Measurements from ENCODE around the gene PECR. TPM values are rescaled to one million over a fixed set of nuclear protein-coding genes. Genes with fewer than 3 reads are reported as not detected.

Gene PECR
- total and polyA plus RNA-seq, 10 donors = 5.0 to 16.9 (median 9.9) TPM

DNA sequence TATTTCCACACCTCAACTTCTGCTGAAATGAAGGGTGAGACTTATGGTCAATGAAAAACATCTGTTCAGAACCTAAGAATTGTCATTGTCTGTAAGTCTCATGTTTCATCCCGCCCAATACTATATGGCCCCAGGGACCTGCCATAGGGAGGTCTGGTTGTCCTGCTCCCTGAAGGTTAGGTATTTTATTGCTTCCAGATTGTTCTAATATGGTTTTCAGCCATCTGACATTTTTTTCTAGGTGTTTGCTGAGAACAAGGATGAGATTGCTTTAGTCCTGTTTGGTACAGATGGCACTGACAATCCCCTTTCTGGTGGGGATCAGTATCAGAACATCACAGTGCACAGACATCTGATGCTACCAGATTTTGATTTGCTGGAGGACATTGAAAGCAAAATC is 34.8 kb upstream of the PECR start:
- Histone ChIP-seq H3K9me3 (no peaks in the 10 kb centered on the region), H3K4me3 (no peak overlapping the region), H3K27ac (peak overlapping the region in 1 of 8 donors; percentile 1), H3K27me3 (replicated peaks in 1 of 7) (no peaks in the 10 kb centered on the region), H3K4me1 (peaks cover 37 to 88% (median 66%) of the 10 kb centered on the region in 6 donors), H3K36me3 (peaks cover 2 to 93% (median 70%) of the 10 kb centered on the region in 6 donors)
- intact Hi-C loops (cut with DNase I; ENCODE audit: low total_unique reads) = no loop called here
- WGBS, 5 donors = 95 to 100% (median 100%) methylated on average over 1 of the region's 1 CpG
- DNase-seq = no peak
- TF ChIP-seq POLR2A (IDR thresholded peaks at IDR 0.05) (no peak), POLR2AphosphoS5 (IDR thresholded peaks at IDR 0.05) (no peak)
- TF ChIP-seq, protein P1, sequence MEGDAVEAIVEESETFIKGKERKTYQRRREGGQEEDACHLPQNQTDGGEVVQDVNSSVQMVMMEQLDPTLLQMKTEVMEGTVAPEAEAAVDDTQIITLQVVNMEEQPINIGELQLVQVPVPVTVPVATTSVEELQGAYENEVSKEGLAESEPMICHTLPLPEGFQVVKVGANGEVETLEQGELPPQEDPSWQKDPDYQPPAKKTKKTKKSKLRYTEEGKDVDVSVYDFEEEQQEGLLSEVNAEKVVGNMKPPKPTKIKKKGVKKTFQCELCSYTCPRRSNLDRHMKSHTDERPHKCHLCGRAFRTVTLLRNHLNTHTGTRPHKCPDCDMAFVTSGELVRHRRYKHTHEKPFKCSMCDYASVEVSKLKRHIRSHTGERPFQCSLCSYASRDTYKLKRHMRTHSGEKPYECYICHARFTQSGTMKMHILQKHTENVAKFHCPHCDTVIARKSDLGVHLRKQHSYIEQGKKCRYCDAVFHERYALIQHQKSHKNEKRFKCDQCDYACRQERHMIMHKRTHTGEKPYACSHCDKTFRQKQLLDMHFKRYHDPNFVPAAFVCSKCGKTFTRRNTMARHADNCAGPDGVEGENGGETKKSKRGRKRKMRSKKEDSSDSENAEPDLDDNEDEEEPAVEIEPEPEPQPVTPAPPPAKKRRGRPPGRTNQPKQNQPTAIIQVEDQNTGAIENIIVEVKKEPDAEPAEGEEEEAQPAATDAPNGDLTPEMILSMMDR (IDR thresholded peaks at IDR 0.05 in 8 of 11, conservative IDR thresholded peaks at IDR 0.05 in 3 of 11) = no peak

DNA sequence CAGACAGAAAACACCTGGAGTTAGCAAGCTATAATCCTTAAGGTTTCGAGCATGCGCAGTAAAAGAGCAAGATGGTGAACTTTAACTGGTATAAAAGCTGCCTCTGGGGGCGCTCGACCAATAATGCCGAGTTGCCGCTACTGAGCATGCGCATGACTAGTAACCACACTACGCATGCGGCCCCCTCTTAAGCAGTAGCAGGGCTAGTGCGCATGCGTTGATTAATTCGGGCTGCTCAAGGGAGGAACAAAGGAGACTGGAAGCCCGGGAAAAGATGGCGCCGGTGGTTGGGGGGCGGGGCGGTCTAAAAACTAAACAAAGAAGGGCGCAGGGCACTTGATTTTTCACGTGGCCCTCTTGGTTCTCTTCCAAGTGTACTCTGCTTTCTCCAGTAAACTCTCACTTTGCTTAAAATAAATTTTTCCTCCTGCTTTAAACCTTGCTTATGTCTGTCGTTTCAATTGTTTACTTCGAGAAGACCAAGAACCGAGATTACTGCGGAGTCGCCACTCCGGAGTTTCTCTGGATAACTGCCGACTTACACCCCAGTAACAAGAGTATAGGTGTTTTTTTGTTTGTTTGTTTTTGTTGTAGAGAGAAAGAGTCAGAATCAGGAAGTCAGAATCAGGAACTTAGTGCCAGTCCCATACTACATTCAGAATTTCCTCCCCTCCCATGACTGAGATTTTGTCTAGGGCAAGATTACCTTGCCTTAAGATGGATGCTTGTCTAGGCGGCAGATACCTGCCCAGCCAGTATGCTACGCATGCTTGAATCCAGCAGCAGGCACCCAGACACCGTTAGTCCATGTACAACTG is 33.3 kb upstream of the PECR start:
- Histone ChIP-seq H3K27me3 (replicated peaks in 1 of 7) (no peaks in the 10 kb centered on the region), H3K9me3 (no peaks in the 10 kb centered on the region), H3K4me3 (peak overlapping the region; percentile 30 to 72 (median 46)), H3K36me3 (peaks cover 0 to 89% (median 65%) of the 10 kb centered on the region in 6 donors), H3K27ac (peak overlapping the region; percentile 71 to 93 (median 87)), H3K4me1 (peaks cover 45 to 97% (median 81%) of the 10 kb centered on the region in 6 donors)
- intact Hi-C loops (cut with DNase I; ENCODE audit: low total_unique reads) = no loop called here
- peak; percentile 98 for DNase-seq
- 8 to 13% (median 10%) methylated on average over 29 of the region's 29 CpGs for WGBS, 5 donors
- peak in 2 of 3 donors; percentile 76 to 87 for TF ChIP-seq POLR2AphosphoS5 (IDR thresholded peaks at IDR 0.05)
- TF ChIP-seq, protein P1 (IDR thresholded peaks at IDR 0.05 in 8 of 11, conservative IDR thresholded peaks at IDR 0.05 in 3 of 11) = peak; percentile 73 to 95 (median 88)
- no peak for TF ChIP-seq POLR2A (IDR thresholded peaks at IDR 0.05)

DNA sequence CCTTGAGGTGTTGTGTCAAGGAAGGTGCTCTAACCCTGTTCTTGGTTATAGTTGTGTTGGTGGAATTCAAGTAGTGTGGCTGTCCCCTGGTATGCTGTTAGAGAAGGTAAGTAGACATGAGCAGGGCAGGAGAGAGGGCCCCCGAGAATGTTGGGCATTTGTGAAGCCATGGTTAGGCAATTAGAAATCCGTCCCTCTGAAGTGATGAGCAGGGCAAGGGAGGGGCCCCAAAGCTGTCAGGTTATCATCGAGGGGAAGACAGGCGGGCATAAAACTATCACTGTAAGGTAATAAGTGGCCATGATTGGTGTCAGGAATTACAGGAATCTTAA is 32.7 kb upstream of the PECR start:
- H3K9me3 ChIP-seq = no peaks in the 10 kb centered on the region
- peak overlapping the region in 7 of 8 donors; percentile 78 to 93 (median 88) for H3K27ac ChIP-seq
- DNase-seq = no peak
- WGBS, 5 donors = 30 to 54% (median 41%) methylated on average over 4 of the region's 4 CpGs
- H3K4me1 ChIP-seq = peaks cover 45 to 95% (median 83%) of the 10 kb centered on the region in 6 donors
- H3K4me3 ChIP-seq = peak overlapping the region in 1 of 8 donors; percentile 72
- TF ChIP-seq, protein P1 (IDR thresholded peaks at IDR 0.05 in 8 of 11, conservative IDR thresholded peaks at IDR 0.05 in 3 of 11) = no peak
- TF ChIP-seq POLR2AphosphoS5 (IDR thresholded peaks at IDR 0.05) (no peak), POLR2A (IDR thresholded peaks at IDR 0.05) (no peak)
- intact Hi-C loops (cut with DNase I; ENCODE audit: low total_unique reads) = no loop called here
- H3K36me3 ChIP-seq = peaks cover 0 to 83% (median 59%) of the 10 kb centered on the region in 6 donors
- H3K27me3 ChIP-seq (replicated peaks in 1 of 7) = no peaks in the 10 kb centered on the region

DNA sequence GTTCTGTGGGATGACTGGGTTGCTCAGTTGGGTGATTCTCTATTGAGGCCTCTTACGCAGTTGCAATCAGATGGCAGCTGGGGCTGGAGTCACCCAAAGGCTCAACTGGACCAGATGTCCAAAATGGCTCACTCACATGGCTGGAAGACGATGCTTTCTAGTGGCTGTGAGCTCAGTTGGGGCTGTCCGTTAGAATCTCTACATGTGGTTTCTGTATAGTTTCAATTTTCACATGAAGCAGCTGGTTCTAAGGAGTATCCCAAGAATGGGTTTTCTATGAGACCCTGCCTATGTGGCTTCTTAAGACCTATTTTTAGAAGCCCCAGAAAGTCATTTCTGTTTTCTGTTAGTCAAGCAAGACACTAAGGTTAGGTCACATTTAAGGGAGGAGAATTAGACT is 32.0 kb upstream of the PECR start:
- Histone ChIP-seq H3K4me3 (no peak overlapping the region), H3K9me3 (no peaks in the 10 kb centered on the region), H3K27ac (peak overlapping the region in 4 of 8 donors; percentile 22 to 93 (median 87)), H3K36me3 (peaks cover 0 to 75% (median 51%) of the 10 kb centered on the region in 6 donors), H3K27me3 (replicated peaks in 1 of 7) (no peaks in the 10 kb centered on the region), H3K4me1 (peaks cover 45 to 91% (median 83%) of the 10 kb centered on the region in 6 donors)
- intact Hi-C loops (cut with DNase I; ENCODE audit: low total_unique reads) = no loop called here
- WGBS, 5 donors = 64 to 80% (median 70%) methylated on average over 3 of the region's 3 CpGs
- no peak for DNase-seq
- TF ChIP-seq, protein P1 (IDR thresholded peaks at IDR 0.05 in 8 of 11, conservative IDR thresholded peaks at IDR 0.05 in 3 of 11) = no peak
- TF ChIP-seq POLR2A (IDR thresholded peaks at IDR 0.05) (no peak), POLR2AphosphoS5 (IDR thresholded peaks at IDR 0.05) (no peak)

All from spleen (tissue), 11 donors.